Dedifferentiated amniotic fluid mesenchymal stem cell (primary cell): ENCODE measurements around the gene AIPL1.

Source experiments
- DNase-seq: peaks from one replicate; pipeline ENCODE4 v3.0.0-alpha.2; 2016; ENCODE audit errors: extremely low spot score

AIPL1 gene

GRCh38 chr17:6374761-6375312 lies 60.1 kb downstream of the AIPL1 start:
- no peak for DNase-seq

- DNase-seq, result no peak
Observed at GRCh38 chr17:6374271-6374691, 60.6 kb downstream of the AIPL1 start.
